ENCODE measurements around the gene MICAL1.

DNA sequence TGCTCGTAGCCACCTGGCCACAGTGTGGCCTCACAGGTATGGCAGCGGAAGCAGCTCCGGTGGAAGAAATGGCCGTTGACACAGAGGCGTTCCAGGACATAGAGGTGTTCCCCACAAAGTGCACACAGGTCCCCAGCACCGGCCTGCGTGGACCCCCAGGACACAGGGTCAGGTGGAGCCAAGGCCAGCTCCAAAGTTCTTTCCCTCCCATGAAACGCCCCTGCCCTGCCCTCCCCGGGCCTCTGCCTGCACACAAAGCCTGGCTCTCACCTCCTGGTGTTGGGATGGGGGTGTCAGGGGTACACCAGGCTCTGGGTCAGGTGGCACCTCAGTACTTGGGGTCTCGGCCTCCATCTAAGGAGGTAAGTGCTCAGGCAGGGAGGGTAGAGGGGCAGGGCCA, 8.5 kb downstream of the MICAL1 start:
- no peak for TF ChIP-seq CTCF (IDR thresholded peaks at IDR 0.05)
- no peak for TF ChIP-seq EZH2phosphoT487 (IDR thresholded peaks at IDR 0.05)

Measured in neural progenitor cell (in vitro differentiated cells).